Right ventricle myocardium inferior (tissue), 1 donor: ENCODE data around the gene FOXD4. TPM values are rescaled to one million over a fixed set of nuclear protein-coding genes. Genes with fewer than 3 reads are reported as not detected.
"Not testable (repeated sequence)": the region's sequence is repeated elsewhere in the genome, so short reads cannot be mapped to it uniquely, and the experiment has no call there.

ENCODE experiments used
- ATAC-seq: fragments of 200-7000 bp; cut with Tn5 transposase; one replicate; pipeline ENCODE4 v1.9.1; 2020; ENCODE audit warnings: mild to moderate bottlenecking, moderate library complexity
- DNase-seq: peaks from one replicate; pipeline ENCODE4 v3.0.0; 2021; ENCODE audit errors: missing footprints
- intact Hi-C: fragments of 100-400 bp; cut with DNase I; formaldehyde crosslinking; loops from one replicate; pipeline ENCODE4 v1.11.0; 2022
- long read RNA-seq: library from polyadenylated mRNA; unstranded; transcript quantifications from one replicate; pipeline ENCODE4 v2.0.0, GENCODE V29; 2021
- total RNA-seq: library from RNA; stranded (reverse); fragmentation: NEBNext Ultra II Directional; extraction: Animal tissue kit (Norgen Biotek cat#: 25700); gene quantifications from one replicate; pipeline ENCODE4 v1.2.1, GENCODE V29; 2021
- donor health status: DM: no; HTN: yes; CAD: no; lungs with severe emphysema.

Gene FOXD4
- not detected for total RNA-seq
- long read RNA-seq = 0 reads

GRCh38 chr9:117995-118467 lies at the start of gene FOXD4:
Gene FOXD4, minus strand, starts transcription at chr9:118417. Its CDS starts 298 bp downstream, at chr9:118119.
- intact Hi-C loops = not testable (repeated sequence)

GRCh38 chr9:159871-160270 lies 41.7 kb upstream of the FOXD4 start:
- DNase-seq, ATAC-seq, intact Hi-C loops: not testable (repeated sequence)

More at GRCh38 chr9:117995-118467, at the start of gene FOXD4:
- peak; percentile 44 for DNase-seq
- not testable (repeated sequence) for ATAC-seq

GRCh38 chr9:151173-151572 lies 33.0 kb upstream of the FOXD4 start:
- intact Hi-C loops, DNase-seq, ATAC-seq: not testable (repeated sequence)

- intact Hi-C loops, DNase-seq: not testable (repeated sequence)
Observed at GRCh38 chr9:139880-140279, 21.7 kb upstream of the FOXD4 start.

GRCh38 chr9:117144-117994 lies 848 bp downstream of the FOXD4 start:
- DNase-seq, intact Hi-C loops, ATAC-seq: not testable (repeated sequence)

More at GRCh38 chr9:139880-140279, 21.7 kb upstream of the FOXD4 start:
- not testable (repeated sequence) for ATAC-seq

GRCh38 chr9:116239-117077 lies 1.8 kb downstream of the FOXD4 start:
- intact Hi-C loops, ATAC-seq, DNase-seq: not testable (repeated sequence)

- ATAC-seq, intact Hi-C loops: not testable (repeated sequence)
- peak; percentile 5 for DNase-seq
Observed at GRCh38 chr9:115118-115451, 3.1 kb downstream of the FOXD4 start.

- intact Hi-C loops = not testable (repeated sequence)
- ATAC-seq = peak; percentile 42
- peak; percentile 11 for DNase-seq
Observed at GRCh38 chr9:114267-115117, 3.7 kb downstream of the FOXD4 start.

GRCh38 chr9:113468-114266 lies 4.5 kb downstream of the FOXD4 start:
- ATAC-seq (peak; percentile 63), DNase-seq (peak; percentile 71)
- intact Hi-C loops = not testable (repeated sequence)

GRCh38 chr9:112589-113467 lies 5.4 kb downstream of the FOXD4 start:
- ATAC-seq, intact Hi-C loops: not testable (repeated sequence)
- peak; percentile 14 for DNase-seq

- ATAC-seq, DNase-seq, intact Hi-C loops: not testable (repeated sequence)
Observed at GRCh38 chr9:110672-111071, 7.5 kb downstream of the FOXD4 start.

- DNase-seq, ATAC-seq, intact Hi-C loops: not testable (repeated sequence)
Observed at GRCh38 chr9:109540-109939, 8.7 kb downstream of the FOXD4 start.

GRCh38 chr9:108742-109495 lies 9.3 kb downstream of the FOXD4 start:
- DNase-seq, intact Hi-C loops, ATAC-seq: not testable (repeated sequence)

GRCh38 chr9:105991-106390 lies 12.2 kb downstream of the FOXD4 start:
- DNase-seq, ATAC-seq, intact Hi-C loops: not testable (repeated sequence)

- DNase-seq, intact Hi-C loops, ATAC-seq: not testable (repeated sequence)
Observed at GRCh38 chr9:100430-100829, 17.8 kb downstream of the FOXD4 start.

- DNase-seq, ATAC-seq, intact Hi-C loops: not testable (repeated sequence)
Observed at GRCh38 chr9:99867-100266, 18.4 kb downstream of the FOXD4 start.
